ENCODE data around the gene EDA.

Gene EDA

DNA sequence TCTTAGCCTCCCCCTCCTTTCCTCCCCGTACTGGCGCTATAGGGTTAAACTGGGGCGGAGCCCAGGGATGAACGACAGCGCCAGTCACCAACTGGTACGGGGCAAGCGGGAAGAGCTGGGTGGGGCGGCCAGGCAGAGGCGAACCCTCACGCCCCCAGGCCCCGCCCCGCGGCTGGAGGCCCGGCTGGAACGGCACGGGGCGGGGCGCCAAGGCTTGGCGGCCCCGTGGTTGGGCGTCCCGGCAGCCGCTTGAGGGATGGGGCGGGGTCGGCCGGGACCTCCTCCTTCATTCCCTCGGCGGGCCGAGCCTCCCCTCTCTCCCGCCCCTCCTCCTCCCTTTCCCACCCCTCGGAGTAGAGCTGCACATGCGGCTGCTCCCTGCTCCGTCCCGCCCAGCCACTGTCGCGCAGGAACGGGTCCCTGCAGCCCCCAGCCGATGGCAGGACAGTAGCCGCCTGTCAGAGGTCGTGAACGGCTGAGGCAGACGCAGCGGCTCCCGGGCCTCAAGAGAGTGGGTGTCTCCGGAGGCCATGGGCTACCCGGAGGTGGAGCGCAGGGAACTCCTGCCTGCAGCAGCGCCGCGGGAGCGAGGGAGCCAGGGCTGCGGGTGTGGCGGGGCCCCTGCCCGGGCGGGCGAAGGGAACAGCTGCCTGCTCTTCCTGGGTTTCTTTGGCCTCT is at the start of gene EDA:
Gene EDA (plus strand): TSS at position 335 of the 678 bp plus-strand sequence.
- DNase-seq (ENCODE audit: low read depth in 3 of 3), result peak; percentile 43 to 74 (median 52)

GRCh38 chrX:69568828-69569227 is 47.1 kb upstream of the EDA start:
- no peak for DNase-seq (ENCODE audit: low read depth in 3 of 3)

- DNase-seq (ENCODE audit: low read depth in 3 of 3), result no peak
Measured at GRCh38 chrX:69597399-69597798, 18.5 kb upstream of the EDA start.

- no peak for DNase-seq (ENCODE audit: low read depth in 3 of 3)
Measured at GRCh38 chrX:69600182-69600581, 15.7 kb upstream of the EDA start.

- DNase-seq (ENCODE audit: low read depth in 3 of 3), result no peak
Measured at GRCh38 chrX:69603566-69604194, 12.2 kb upstream of the EDA start.

DNA sequence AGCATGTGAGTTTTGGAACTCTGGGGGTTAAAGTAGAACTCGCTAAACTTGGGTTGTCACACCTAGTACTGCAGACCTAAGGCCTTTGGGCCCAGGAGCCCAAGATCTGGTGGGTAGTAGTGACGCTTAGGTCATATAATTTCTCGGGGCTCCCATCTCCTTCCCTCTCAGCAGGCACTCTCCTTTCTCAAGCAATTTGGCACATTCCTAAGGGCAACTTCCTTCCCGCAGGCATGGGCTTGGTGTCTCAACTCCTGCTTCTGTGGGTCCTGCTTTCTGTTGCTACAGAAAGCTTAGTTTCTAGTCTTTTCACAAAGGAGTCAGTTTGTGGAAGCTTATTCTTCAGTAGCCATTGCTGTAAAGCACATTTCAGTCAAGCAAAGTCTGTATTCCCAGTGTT is 10.4 kb upstream of the EDA start:
- DNase-seq (ENCODE audit: low read depth in 3 of 3), result no peak

GRCh38 chrX:69607616-69608015 is 8.3 kb upstream of the EDA start:
- DNase-seq (ENCODE audit: low read depth in 3 of 3), result no peak

- DNase-seq (ENCODE audit: low read depth in 3 of 3), result no peak
Measured at GRCh38 chrX:69613946-69614345, 2.0 kb upstream of the EDA start.

GRCh38 chrX:69614886-69615285 is 1.0 kb upstream of the EDA start:
- no peak for DNase-seq (ENCODE audit: low read depth in 3 of 3)

GRCh38 chrX:69615342-69615741 is 571 bp upstream of the EDA start:
- DNase-seq (ENCODE audit: low read depth in 3 of 3), result no peak

DNA sequence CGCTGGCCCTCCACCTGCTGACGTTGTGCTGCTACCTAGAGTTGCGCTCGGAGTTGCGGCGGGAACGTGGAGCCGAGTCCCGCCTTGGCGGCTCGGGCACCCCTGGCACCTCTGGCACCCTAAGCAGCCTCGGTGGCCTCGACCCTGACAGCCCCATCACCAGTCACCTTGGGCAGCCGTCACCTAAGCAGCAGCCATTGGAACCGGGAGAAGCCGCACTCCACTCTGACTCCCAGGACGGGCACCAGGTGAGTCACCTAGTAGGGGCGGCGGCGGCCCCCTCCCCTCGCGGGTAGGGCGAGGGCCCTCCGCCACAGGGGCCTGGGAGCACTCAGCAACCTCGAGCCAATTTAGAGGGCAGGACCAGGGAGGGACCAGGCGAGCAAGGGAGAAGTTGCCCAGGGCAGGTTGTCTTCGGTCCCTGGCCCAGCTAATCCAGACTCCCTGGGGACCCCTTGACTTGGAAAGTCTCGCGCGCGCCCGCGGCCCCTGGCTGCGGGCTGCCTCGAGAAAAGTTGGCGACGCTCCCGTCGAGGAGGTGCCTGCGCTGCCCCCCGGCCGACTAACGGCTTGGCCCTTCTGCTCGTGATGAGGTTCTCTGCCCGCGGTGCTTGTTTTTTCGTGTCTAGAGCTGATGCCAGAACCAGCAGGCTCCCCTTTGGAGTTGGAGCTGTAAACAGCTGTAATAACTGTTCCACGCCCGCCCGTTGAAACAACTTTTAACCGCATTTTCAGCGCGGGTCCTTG is 717 bp downstream of the EDA start:
- peak in 1 of 3 experiments; percentile 4 for DNase-seq (ENCODE audit: low read depth in 3 of 3)

DNA sequence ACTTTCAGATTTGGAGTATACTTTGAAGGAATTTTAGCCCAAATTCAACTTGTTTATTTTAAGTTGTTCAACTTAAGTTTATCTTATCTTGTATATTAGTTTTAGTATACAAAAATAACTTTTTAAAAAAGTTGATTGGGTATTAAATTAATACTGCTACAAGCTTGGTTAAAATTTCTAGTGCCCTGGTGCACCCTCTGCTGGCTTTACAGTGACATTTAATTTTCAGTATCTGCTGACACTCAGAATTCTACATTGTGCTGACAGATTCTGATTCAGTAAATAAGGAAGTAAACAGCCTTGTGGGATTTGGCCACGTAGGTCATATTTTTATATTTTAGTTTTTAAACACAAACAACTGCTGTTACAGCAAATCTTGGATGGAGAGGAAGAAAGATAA is 2.9 kb downstream of the EDA start:
- no peak for DNase-seq (ENCODE audit: low read depth in 3 of 3)

DNA sequence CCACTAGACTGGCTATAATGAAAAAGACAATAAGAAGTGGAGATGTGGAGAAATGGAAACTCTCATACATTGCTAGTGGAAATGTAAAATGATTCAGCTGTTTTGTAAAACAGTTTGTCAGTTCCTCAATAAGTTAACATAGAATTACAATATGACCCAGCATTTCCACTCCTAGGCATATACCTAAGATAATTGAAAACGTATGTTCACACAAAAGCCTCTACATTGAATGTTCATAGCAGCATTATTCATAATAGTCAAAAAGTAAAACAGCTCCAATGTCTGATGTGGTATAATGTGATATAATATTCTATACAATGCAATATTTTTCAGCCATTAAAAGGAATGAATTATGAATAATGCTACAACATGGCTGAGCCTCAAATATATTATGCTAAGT is 10.2 kb downstream of the EDA start:
- DNase-seq (ENCODE audit: low read depth in 3 of 3), result no peak

- DNase-seq (ENCODE audit: low read depth in 3 of 3), result no peak
Measured at GRCh38 chrX:69627744-69628143, 11.8 kb downstream of the EDA start.

- no peak for DNase-seq (ENCODE audit: low read depth in 3 of 3)
Measured at GRCh38 chrX:69630147-69630546, 14.2 kb downstream of the EDA start.

DNA sequence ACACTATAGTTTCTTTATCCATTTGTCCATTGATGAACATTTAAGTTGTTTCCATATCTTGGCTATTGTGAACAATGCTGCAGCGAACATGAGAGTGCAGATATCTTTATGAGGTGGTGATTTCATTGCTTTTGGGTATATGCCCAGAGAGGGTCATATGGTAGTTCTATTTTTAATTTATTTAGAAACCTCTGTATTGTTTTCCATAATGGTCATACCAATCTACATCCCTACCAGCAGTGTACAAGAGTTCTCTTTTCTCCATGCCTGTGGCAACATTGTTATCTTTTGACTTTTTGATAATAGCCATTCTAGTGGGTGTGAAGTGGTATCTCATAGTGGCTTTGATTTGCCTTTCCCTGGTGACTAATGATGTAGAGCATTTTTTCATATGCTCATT is 48.8 kb downstream of the EDA start:
- DNase-seq (ENCODE audit: low read depth in 3 of 3), result no peak

DNA sequence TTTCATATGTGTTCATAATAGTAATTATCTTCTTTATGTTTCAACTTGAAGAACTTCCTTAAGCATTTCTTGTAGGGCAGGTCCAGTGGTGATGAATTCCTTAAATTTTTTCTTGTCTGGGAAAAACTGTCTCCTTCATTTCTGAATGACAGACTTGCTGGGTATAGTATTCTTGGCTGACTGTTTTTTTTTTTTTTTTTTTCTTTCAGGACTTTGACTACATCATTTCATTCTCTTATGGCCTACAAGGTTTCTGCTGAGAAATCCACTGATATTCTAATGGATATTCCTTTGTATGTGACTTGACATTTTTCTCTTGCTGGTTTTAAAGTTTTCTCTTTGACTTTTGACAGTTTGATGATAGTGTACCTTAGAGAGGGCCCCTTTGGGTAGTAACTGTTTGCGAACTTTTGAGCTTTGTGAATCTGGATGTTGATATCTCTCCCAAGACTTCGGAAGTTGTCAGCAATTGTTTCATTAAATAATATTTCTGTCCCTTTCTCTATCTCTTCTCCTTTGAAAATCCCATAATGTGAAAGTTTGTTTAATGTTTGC is 54.2 kb downstream of the EDA start:
- no peak for DNase-seq (ENCODE audit: low read depth in 3 of 3)

DNA sequence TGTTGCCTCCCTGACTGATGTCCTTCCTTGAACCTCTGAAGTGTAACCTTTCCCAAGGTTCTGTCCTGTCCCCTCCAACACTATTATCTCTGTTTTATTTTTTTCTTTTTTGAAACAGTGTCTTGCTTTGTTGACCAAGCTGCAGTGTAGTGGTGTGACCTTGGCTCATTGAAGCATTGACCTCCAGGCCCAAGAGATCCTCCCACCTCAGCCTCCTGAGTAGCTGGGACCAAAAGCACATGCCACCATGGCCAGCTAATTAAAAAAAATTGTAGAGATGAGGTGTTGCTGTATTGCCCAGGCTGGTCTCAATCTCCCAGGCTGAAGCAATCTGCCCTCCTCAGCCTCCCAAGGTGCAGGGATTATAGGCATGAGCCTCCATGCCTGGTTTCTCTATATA is 59.0 kb downstream of the EDA start:
- DNase-seq (ENCODE audit: low read depth in 3 of 3), result no peak

DNA sequence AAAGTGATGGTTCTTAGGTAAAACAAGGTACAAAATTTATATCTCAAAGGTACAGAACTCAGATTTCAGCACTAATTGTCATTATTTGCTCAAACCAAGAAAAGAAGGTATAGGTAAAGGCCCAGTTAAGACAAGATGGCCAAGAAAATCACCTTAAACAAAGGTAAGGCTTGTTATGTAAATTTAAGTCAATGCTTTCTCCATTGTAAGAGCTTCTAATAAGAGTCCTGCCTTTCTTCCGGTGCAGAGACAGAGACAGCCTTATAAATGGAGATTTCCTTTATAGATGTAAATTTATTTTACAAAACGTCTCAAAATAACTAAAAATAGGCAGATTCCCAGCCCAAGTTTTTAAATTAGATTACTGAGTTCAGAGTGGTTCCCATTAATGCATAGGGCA is 89.9 kb downstream of the EDA start:
- DNase-seq (ENCODE audit: low read depth in 3 of 3), result no peak

DNA sequence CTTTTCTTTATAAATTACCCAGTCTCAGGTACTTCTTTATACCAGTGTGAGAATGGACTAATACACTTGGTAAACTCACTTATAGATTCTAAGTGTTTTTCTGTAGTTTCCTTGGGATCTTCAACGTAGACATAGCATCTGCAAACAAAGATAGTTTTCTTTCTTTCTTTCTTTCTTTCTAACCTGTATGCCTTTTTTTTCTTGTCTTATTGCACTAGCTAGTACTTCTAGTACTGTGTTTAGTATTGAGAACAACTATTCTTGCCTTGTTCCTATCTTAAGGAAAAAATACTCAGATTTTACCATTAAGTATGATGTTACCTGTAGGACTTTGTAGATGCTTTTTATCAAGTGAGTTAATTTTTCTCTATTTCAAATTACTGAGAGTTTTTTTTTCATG is 102.2 kb downstream of the EDA start:
- DNase-seq (ENCODE audit: low read depth in 3 of 3), result no peak

DNA sequence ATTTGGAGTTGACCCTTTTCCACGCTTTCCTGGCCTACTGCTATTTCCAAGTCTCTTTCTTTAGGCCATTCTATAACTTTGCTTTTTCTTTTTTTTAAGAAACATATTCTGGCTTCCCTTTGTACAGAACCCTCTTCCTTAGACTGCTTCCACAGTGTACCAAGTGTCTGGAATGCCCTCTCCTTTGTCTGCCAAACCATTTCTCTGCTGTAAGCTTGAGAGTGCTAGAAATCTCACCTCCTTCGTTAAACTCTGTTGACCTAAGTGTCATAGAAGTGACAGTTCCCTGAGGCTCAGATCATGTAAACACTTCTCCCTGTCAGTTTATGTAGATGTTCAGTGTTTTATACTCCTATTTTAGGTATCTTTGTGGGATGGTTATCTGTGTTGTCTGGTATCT is 108.4 kb downstream of the EDA start:
- DNase-seq (ENCODE audit: low read depth in 3 of 3), result no peak

DNA sequence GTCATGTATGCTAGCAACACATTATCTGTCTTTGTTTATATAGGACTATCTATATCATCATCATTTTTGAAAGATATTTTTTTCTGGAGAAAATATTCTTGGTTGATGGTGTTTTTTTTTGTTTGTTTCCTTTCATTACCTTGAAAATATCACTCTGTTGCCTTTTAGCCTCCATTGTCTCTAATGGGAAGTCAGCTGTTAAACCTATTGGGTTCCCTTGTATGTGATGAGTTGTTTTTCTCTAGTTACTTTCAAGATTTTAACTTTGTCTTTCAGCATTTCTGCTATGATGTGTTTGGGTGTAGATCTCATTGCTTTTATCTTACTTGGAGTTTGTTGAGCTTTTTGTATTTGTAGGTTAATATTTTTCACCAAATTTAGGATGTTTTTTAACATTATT is 124.4 kb downstream of the EDA start:
- no peak for DNase-seq (ENCODE audit: low read depth in 3 of 3)

DNA sequence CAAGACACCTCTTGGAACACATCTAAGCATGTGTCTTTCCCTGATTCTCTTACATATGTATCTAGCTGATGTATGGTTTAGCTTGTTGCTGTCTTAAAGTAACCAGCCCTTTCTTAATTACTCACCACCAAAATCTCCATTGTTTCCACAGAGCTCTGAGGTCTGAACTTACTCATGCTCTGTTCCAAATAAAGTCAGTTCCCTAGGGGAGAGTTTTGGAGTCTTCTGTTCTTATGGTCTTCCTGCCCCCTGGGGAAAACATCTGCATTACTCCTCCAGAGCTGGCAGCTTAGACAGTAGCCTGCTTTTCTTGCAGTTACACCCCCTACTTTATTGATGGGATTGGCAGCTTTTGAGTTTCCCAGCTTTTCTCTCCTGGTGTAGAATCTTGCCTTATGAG is 125.8 kb downstream of the EDA start:
- DNase-seq (ENCODE audit: low read depth in 3 of 3), result no peak
